ENCODE data around the gene LMTK2. TPM values are rescaled to one million over a fixed set of nuclear protein-coding genes. Genes with fewer than 3 reads are reported as not detected.

Gene LMTK2
- total RNA-seq, 1 experiment from 2014 or later, result 37.1 TPM

GRCh38 chr7:98149116-98149692, 42.5 kb downstream of the LMTK2 start:
- Histone ChIP-seq H3K27me3 (ENCODE audit: insufficient read depth, low read depth) (no peaks in the 10 kb centered on the region), H3K9me2 (ENCODE audit: insufficient read depth) (no peaks in the 10 kb centered on the region), H3K36me3 (ENCODE audit: low read depth) (peaks cover 12% of the 10 kb centered on the region; the same call in 1 of the 2 replicates), H3K27ac (no peak overlapping the region), H4K20me1 (ENCODE audit: insufficient read depth) (peaks cover 16% of the 10 kb centered on the region; the same call in 1 of the 2 replicates), H3K4me3 (no peak overlapping the region), H2AFZ (no peak overlapping the region), H3K9me3 (ENCODE audit: insufficient read depth, low read depth) (no peaks in the 10 kb centered on the region), H3F3A (ENCODE audit: insufficient read depth, low read depth) (no peaks in the 10 kb centered on the region), H3K4me1 (replicated peaks; ENCODE audit: insufficient read depth) (no peaks in the 10 kb centered on the region), H3K4me2 (no peak overlapping the region), H3K79me2 (ENCODE audit: low read depth) (peaks cover 19% of the 10 kb centered on the region; the same call in 1 of the 2 replicates)
- TF ChIP-seq EZH2 (IDR thresholded peaks at IDR 0.05; ENCODE audit: low read depth), result no peak
- no peak for TF ChIP-seq CTCF (conservative IDR thresholded peaks at IDR 0.05)
- no TSS peak for BruUV-seq (replicated peaks)
- ChIA-PET CTCF (no interaction called here), POLR2A (ENCODE audit: unreplicated experiment) (no interaction called here)
- intact Hi-C loops (cut with micrococcal nuclease; ENCODE audit: unreplicated experiment), result no loop called here
- no peak for DNase-seq

- H3K36me3 ChIP-seq (ENCODE audit: low read depth), result peaks cover 7% of the 10 kb centered on the region
- H3K27me3 ChIP-seq (ENCODE audit: insufficient read depth, low read depth), result no peaks in the 10 kb centered on the region
- no TSS peak for BruUV-seq (replicated peaks)
- no peak overlapping the region for H3K27ac ChIP-seq
- no peaks in the 10 kb centered on the region for H3K9me3 ChIP-seq (ENCODE audit: insufficient read depth, low read depth)
- no peaks in the 10 kb centered on the region for H3K4me1 ChIP-seq (replicated peaks; ENCODE audit: insufficient read depth)
- ChIA-PET CTCF (no interaction called here), POLR2A (ENCODE audit: unreplicated experiment) (no interaction called here)
- H3K79me2 ChIP-seq (ENCODE audit: low read depth), result peaks cover 19% of the 10 kb centered on the region; the same call in 1 of the 2 replicates
- H3K4me2 ChIP-seq, result no peak overlapping the region
- H3F3A ChIP-seq (ENCODE audit: insufficient read depth, low read depth), result no peaks in the 10 kb centered on the region
- H3K4me3 ChIP-seq, result no peak overlapping the region
- TF ChIP-seq CTCF (conservative IDR thresholded peaks at IDR 0.05) (no peak), EZH2 (IDR thresholded peaks at IDR 0.05; ENCODE audit: low read depth) (no peak)
- no peak overlapping the region for H2AFZ ChIP-seq
- no peak for DNase-seq
- intact Hi-C loops (cut with micrococcal nuclease; ENCODE audit: unreplicated experiment), result no loop called here
- H3K9me2 ChIP-seq (ENCODE audit: insufficient read depth), result no peaks in the 10 kb centered on the region
- H4K20me1 ChIP-seq (ENCODE audit: insufficient read depth), result peaks cover 7% of the 10 kb centered on the region; the same call in 1 of the 2 replicates
Observed at GRCh38 chr7:98151884-98152283, 45.2 kb downstream of the LMTK2 start.

- peaks cover 19% of the 10 kb centered on the region; the same call in 1 of the 2 replicates for H3K79me2 ChIP-seq (ENCODE audit: low read depth)
- no peak for TF ChIP-seq CTCF (conservative IDR thresholded peaks at IDR 0.05)
- no peak for TF ChIP-seq EZH2 (IDR thresholded peaks at IDR 0.05; ENCODE audit: low read depth)
- no peak overlapping the region for H2AFZ ChIP-seq
- no peak overlapping the region for H3K4me3 ChIP-seq
- BruUV-seq (replicated peaks), result no TSS peak
- POLR2A ChIA-PET (ENCODE audit: unreplicated experiment), result no interaction called here
- no peak for DNase-seq
- no peaks in the 10 kb centered on the region for H3F3A ChIP-seq (ENCODE audit: insufficient read depth, low read depth)
- intact Hi-C loops (cut with micrococcal nuclease; ENCODE audit: unreplicated experiment), result no loop called here
- no peaks in the 10 kb centered on the region; the same call in 1 of the 2 replicates for H3K36me3 ChIP-seq (ENCODE audit: low read depth)
- CTCF ChIA-PET, result no interaction called here
- no peaks in the 10 kb centered on the region for H3K9me2 ChIP-seq (ENCODE audit: insufficient read depth)
- H3K27ac ChIP-seq, result no peak overlapping the region
- H3K4me2 ChIP-seq, result no peak overlapping the region
- no peaks in the 10 kb centered on the region for H3K9me3 ChIP-seq (ENCODE audit: insufficient read depth, low read depth)
- no peaks in the 10 kb centered on the region for H3K27me3 ChIP-seq (ENCODE audit: insufficient read depth, low read depth)
- no peaks in the 10 kb centered on the region for H4K20me1 ChIP-seq (ENCODE audit: insufficient read depth)
- no peaks in the 10 kb centered on the region for H3K4me1 ChIP-seq (replicated peaks; ENCODE audit: insufficient read depth)
Observed at GRCh38 chr7:98156700-98157099, 50.0 kb downstream of the LMTK2 start.

Data from PC-9 (cell line).